ENCODE results near the gene ERBB4.
"Not testable (repeated sequence)": the region's sequence is repeated elsewhere in the genome, so short reads cannot be mapped to it uniquely, and the experiment has no call there.

- not testable (repeated sequence) for TF ChIP-seq POLR2A, TAF1 (IDR thresholded peaks at IDR 0.05; ENCODE audit: low read depth, low read length)
Measured at GRCh38 chr2:212106536-212106935, 432.1 kb downstream of the ERBB4 start.

Data from GM12891 (cell line).